DND-41 (cell line): ENCODE measurements around the gene MOCOS.

Experiments used
- EZH2 ChIP-seq: IDR thresholded peaks from 3 replicates; pipeline ENCODE4 v1.6.1; 2012; ENCODE audit warnings: borderline replicate concordance, low read depth, mild to moderate bottlenecking, moderate library complexity, low read length, inconsistent platforms; ENCODE audit not compliant: severe bottlenecking
- TF ChIP-seq, protein P1 (sequence below): IDR thresholded peaks from 2 replicates; pipeline ENCODE4 v1.5.1; 2012; ENCODE audit warnings: borderline replicate concordance, low read length, moderate library complexity, mild to moderate bottlenecking; ENCODE audit not compliant: poor library complexity, severe bottlenecking; ENCODE audit errors: extremely low read depth

DNA sequence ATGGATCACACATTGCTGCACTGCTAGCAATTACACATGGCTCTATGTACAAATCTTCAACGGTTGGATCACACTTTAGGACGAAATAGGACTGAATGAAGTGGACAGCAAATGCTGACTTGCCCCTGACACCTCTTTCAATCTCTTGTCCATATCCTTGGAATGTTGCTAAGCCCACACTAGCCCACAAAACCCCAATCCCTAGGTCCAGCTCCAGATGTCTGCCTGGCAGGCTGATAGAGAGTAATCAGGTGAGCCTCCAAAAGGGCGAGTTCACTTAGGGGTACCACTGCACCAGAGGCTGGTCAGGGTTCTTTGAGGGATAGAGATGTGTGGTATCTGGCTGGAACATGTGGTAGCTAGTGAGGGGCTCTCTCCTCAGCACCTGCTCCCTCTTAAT, 91.7 kb downstream of the MOCOS start:
- TF ChIP-seq, protein P1, sequence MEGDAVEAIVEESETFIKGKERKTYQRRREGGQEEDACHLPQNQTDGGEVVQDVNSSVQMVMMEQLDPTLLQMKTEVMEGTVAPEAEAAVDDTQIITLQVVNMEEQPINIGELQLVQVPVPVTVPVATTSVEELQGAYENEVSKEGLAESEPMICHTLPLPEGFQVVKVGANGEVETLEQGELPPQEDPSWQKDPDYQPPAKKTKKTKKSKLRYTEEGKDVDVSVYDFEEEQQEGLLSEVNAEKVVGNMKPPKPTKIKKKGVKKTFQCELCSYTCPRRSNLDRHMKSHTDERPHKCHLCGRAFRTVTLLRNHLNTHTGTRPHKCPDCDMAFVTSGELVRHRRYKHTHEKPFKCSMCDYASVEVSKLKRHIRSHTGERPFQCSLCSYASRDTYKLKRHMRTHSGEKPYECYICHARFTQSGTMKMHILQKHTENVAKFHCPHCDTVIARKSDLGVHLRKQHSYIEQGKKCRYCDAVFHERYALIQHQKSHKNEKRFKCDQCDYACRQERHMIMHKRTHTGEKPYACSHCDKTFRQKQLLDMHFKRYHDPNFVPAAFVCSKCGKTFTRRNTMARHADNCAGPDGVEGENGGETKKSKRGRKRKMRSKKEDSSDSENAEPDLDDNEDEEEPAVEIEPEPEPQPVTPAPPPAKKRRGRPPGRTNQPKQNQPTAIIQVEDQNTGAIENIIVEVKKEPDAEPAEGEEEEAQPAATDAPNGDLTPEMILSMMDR: no peak
- no peak for TF ChIP-seq EZH2
